Ovary (tissue), 9 donors: ENCODE data around the gene ATF3. TPM values are rescaled to one million over a fixed set of nuclear protein-coding genes. Genes with fewer than 3 reads are reported as not detected.

Experiments
- DNase-seq, 5 donors: peaks; one replicate each; pipeline ENCODE4 v3.0.0-alpha.2; 2019 to 2020
- H3K27ac ChIP-seq, 2 donors: fragments of 200-600 bp; one replicate each; pipeline versions ENCODE4 v1.5.1 to v1.8.0; 2019 to 2022
- H3K27me3 ChIP-seq: fragments of 200-600 bp; one replicate; pipeline ENCODE4 v1.8.0; 2022
- H3K36me3 ChIP-seq: fragments of 200-600 bp; sonication (generic); one replicate; pipeline ENCODE4 v1.5.1; 2019
- H3K4me1 ChIP-seq: one replicate; pipeline ENCODE4 v1.8.1; 2013; ENCODE audit warnings: mild to moderate bottlenecking, moderate library complexity; ENCODE audit not compliant: insufficient read depth
- H3K4me3 ChIP-seq: fragments of 200-600 bp; sonication (generic); one replicate; pipeline ENCODE4 v1.5.1; 2017
- H3K9me3 ChIP-seq, 2 donors: fragments of 200-600 bp in 1 of 2; sonication (generic) in 1 of 2; one replicate each; pipeline versions ENCODE4 v1.5.1 to v1.8.1; 2013 to 2019; ENCODE audit warnings: mild to moderate bottlenecking in 1 of 2, moderate library complexity in 1 of 2
- CTCF ChIP-seq, 3 donors: fragments of 450-650 bp in 2 of 3; fragments of 200-600 bp in 1 of 3; IDR thresholded peaks; one replicate each; pipeline versions ENCODE4 v1.5.1 to v1.8.0; 2016 to 2022; ENCODE audit warnings: antibody characterized with exemption in 3 of 3, mild to moderate bottlenecking in 1 of 3
- EP300 ChIP-seq: sonication (generic); formaldehyde crosslinking; IDR thresholded peaks from one replicate; pipeline ENCODE4 v1.6.1; 2017; ENCODE audit warnings: antibody characterized with exemption
- POLR2A ChIP-seq: fragments of 450-650 bp; IDR thresholded peaks from one replicate; pipeline ENCODE4 v1.6.1; 2017; ENCODE audit warnings: antibody characterized with exemption, mild to moderate bottlenecking, moderate library complexity
- WGBS, 3 donors: extraction: QIAGEN DNeasy Blood & Tissue Kit in 1 of 3; methylation state at CpG; one replicate each; pipeline versions ENCODE4 v1.1.5 to v1.1.7; 2013 to 2017; 5-methylcytosine and 5-hydroxymethylcytosine counted together
- intact Hi-C, 4 donors: fragments of 100-400 bp; cut with DNase I; formaldehyde crosslinking; loops; one replicate each; pipeline versions ENCODE4 v1.11.0 to v1.15.1; 2022 to 2023
- polyA plus RNA-seq, 2 donors: library from polyadenylated mRNA; stranded (reverse); fragments of 200-250 nt in 1 of 2; fragments of 350-450 nt in 1 of 2; fragmentation: Illumina TruSeq in 1 of 2; extraction: RNeasy Lipid Tissue Mini Kit (QIAGEN cat#74804) in 1 of 2; gene quantifications; one replicate each; pipeline ENCODE4 v1.2.3, GENCODE V29; 2013 to 2014
- total RNA-seq, 7 donors: library from RNA; depleted of rRNA in 2 of 7; stranded (reverse); fragments of >200 nt in 2 of 7; fragmentation: NEBNext Ultra II Directional in 3 of 7; extraction: Animal tissue kit (Norgen Biotek cat#: 25700) in 3 of 7; gene quantifications; one replicate each; pipeline versions ENCODE4 v1.1.0 to v1.2.4, GENCODE V29; 2016 to 2023
- donor health status: DM: no; HTN: no; CAD: no; lungs with moderate emphysema.
- donor health status: DM: no; HTN: no; CAD: no.
- donor health status: Bipolar disorder and iron deficiency.
- donor health status: DM: yes; HTN: yes; CAD: no.
- donor health status: DM: no; HTN: no; CAD: no.
- donor health status: DM: yes; HTN: yes; CAD: no.

The ATF3 gene
- total and polyA plus RNA-seq, 9 donors = 2.9 to 132 (median 19.4) TPM

- Histone ChIP-seq H3K4me3 (no peak overlapping the region), H3K4me1 (no peaks in the 10 kb centered on the region), H3K9me3 (no peaks in the 10 kb centered on the region), H3K27me3 (no peaks in the 10 kb centered on the region), H3K27ac (no peak overlapping the region), H3K36me3 (no peaks in the 10 kb centered on the region)
- TF ChIP-seq EP300 = no peak
- no peak for TF ChIP-seq CTCF (IDR thresholded peaks at IDR 0.05)
- no peak for TF ChIP-seq POLR2A
- DNase-seq = no peak
- intact Hi-C loops = no loop called here
- WGBS, 3 donors = 35 to 66% (median 52%) methylated on average over 3 of the region's 3 CpGs
These were observed 14.7 kb upstream of the ATF3 start for GRCh38 chr1:212593821-212594251.

GRCh38 chr1:212594640-212595039 lies 13.9 kb upstream of the ATF3 start:
- Histone ChIP-seq H3K27me3 (no peaks in the 10 kb centered on the region), H3K9me3 (no peaks in the 10 kb centered on the region), H3K27ac (no peak overlapping the region), H3K4me3 (no peak overlapping the region), H3K36me3 (no peaks in the 10 kb centered on the region), H3K4me1 (no peaks in the 10 kb centered on the region)
- no peak for DNase-seq
- no peak for TF ChIP-seq CTCF (IDR thresholded peaks at IDR 0.05)
- 91 to 98% (median 93%) methylated on average over 3 of the region's 3 CpGs for WGBS, 3 donors
- intact Hi-C loops = no loop called here

DNA sequence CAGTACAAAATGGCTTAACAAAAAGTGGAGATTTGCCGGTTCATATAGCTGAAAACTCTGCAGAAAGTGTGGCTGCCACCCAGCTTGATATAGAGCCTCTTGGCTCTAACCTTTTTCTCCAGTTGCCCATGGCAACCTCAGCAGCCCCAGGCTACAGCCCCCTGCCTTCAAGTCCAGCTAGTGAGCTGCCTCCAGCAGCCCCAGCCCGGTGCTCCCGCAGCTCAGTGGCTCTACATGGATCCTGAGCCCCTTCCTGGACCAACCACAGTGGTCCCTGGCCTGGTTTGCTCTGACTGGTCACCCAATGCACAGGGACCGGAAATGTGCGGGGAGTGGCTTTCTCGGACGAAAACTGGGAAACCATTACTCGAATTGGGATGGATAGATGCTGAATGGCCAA lies 13.3 kb upstream of the ATF3 start:
- no peaks in the 10 kb centered on the region for H3K36me3 ChIP-seq
- H3K27me3 ChIP-seq = no peaks in the 10 kb centered on the region
- H3K4me1 ChIP-seq = no peaks in the 10 kb centered on the region
- H3K4me3 ChIP-seq = no peak overlapping the region
- no peak for TF ChIP-seq EP300
- no peak for TF ChIP-seq CTCF (IDR thresholded peaks at IDR 0.05)
- TF ChIP-seq POLR2A = no peak
- H3K9me3 ChIP-seq = no peaks in the 10 kb centered on the region
- WGBS, 3 donors = 89 to 92% (median 90%) methylated on average over 8 of the region's 8 CpGs
- no peak overlapping the region for H3K27ac ChIP-seq
- no peak for DNase-seq
- intact Hi-C loops = no loop called here

DNA sequence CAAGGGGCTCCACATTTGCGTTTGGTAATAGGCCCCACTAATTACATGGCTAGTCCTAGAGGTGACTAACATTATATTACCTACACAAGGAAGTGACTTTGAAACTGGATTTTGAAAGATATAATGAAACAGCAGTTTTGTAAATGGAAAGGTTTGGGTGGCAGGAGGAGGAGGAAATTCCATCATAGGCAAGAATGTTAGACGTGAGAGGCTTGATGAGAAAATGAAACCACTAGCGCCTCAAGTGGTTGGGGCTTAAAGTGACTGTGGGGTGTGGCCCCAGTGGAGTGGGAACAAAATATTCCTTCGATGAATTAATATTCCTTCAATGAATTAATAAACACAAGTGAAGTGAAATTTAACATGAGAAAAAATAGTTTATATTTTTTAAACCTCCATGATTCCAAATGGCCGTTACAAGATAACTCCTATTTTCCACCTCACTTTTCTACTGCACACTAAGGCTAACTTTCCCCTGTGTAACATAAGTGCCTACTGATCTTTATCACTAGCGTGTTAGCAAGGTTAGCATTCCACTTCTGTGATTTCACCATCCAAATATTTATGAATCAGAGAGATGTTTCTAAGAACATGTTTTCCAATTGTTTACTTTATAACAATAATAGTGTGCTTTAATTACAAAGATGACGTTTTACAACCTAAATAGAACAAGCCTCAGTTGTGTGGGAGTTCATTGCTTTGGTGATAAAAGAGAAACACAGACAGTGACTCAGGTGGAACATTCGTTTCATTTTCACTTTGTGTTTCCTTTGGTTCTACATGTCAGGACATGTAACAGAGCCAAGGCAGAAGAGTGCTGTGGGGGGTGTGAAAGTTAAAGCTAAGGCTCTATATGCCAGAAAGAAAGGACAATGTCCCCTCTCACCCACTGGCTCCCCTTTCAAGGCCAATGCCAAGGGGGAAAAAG lies 12.5 kb upstream of the ATF3 start:
- 28 to 35% (median 35%) methylated on average over 8 of the region's 8 CpGs for WGBS, 3 donors
- Histone ChIP-seq H3K9me3 (no peaks in the 10 kb centered on the region), H3K4me1 (no peaks in the 10 kb centered on the region), H3K27me3 (no peaks in the 10 kb centered on the region), H3K4me3 (no peak overlapping the region), H3K27ac (no peak overlapping the region), H3K36me3 (no peaks in the 10 kb centered on the region)
- intact Hi-C loops = no loop called here
- no peak for DNase-seq
- no peak for TF ChIP-seq EP300
- TF ChIP-seq POLR2A = no peak
- TF ChIP-seq CTCF (IDR thresholded peaks at IDR 0.05) = no peak
